CD4-positive, alpha-beta memory T cell (primary cell): ENCODE measurements around the gene MAP3K8. TPM values are rescaled to one million over a fixed set of nuclear protein-coding genes. Genes with fewer than 3 reads are reported as not detected.
A peak's percentile ranks its signal among the peaks of the same experiment; 100 is the strongest.
"Not testable (repeated sequence)": the region's sequence is repeated elsewhere in the genome, so short reads cannot be mapped to it uniquely, and the experiment has no call there.

ENCODE experiments used
- CTCF ChIA-PET: fragments of 350-600 bp; sonication (Branson Sonifier 250); formaldehyde crosslinking; loops from one replicate; lab custom pipeline; 2021; ENCODE audit warnings: inconsistent platforms; ENCODE audit not compliant: partially characterized antibody; lab: Charles Lee
- POLR2A ChIA-PET: fragments of 350-600 bp; sonication (Branson Sonifier 250); formaldehyde crosslinking; loops from one replicate; lab custom pipeline; 2021; ENCODE audit not compliant: partially characterized antibody; lab: Charles Lee
- DNase-seq, 5 donors: peaks; one replicate each; pipeline versions ENCODE4 v3.0.0 to v3.0.0-alpha.2; 2020 to 2022; ENCODE audit warnings: mixed read lengths in 1 of 5
- H3K27ac ChIP-seq: one replicate; pipeline ENCODE4 v1.7.0; 2013; ENCODE audit warnings: low read depth, low read length
- H3K27me3 ChIP-seq: 2 replicates; pipeline ENCODE4 v1.7.0; 2013; ENCODE audit warnings: mild to moderate bottlenecking, low read length, moderate library complexity; ENCODE audit not compliant: insufficient read depth
- H3K36me3 ChIP-seq: 2 replicates; pipeline ENCODE4 v1.7.0; 2013; ENCODE audit warnings: mild to moderate bottlenecking, low read length, moderate library complexity; ENCODE audit not compliant: insufficient read depth
- H3K4me1 ChIP-seq: 2 replicates; pipeline ENCODE4 v1.7.0; 2013; ENCODE audit warnings: mild to moderate bottlenecking, low read length, moderate library complexity; ENCODE audit not compliant: insufficient read depth
- H3K4me3 ChIP-seq, 2 donors: one replicate each; pipeline ENCODE4 v1.7.0; 2013; ENCODE audit warnings: low read length in 2 of 2, mild to moderate bottlenecking in 1 of 2
- H3K9me3 ChIP-seq, 2 donors: one replicate each; pipeline ENCODE4 v1.7.0; 2013; ENCODE audit warnings: low read length in 2 of 2, control low read depth in 1 of 2; ENCODE audit not compliant: control insufficient read depth in 1 of 2
- H3K27ac Mint-ChIP-seq, 7 donors: one replicate each; pipeline ENCODE4 v1.8.0; 2020 to 2021; ENCODE audit warnings: mixed read lengths in 7 of 7, mild to moderate bottlenecking in 6 of 7, inconsistent platforms in 3 of 7, moderate library complexity in 3 of 7
- H3K27me3 Mint-ChIP-seq, 2 donors: one replicate each; pipeline ENCODE4 v1.8.0; 2020 to 2021; ENCODE audit warnings: mixed read lengths in 2 of 2
- H3K36me3 Mint-ChIP-seq, 2 donors: one replicate each; pipeline ENCODE4 v1.8.0; 2020 to 2021; ENCODE audit warnings: mixed read lengths in 2 of 2, inconsistent platforms in 1 of 2, mild to moderate bottlenecking in 1 of 2
- H3K4me1 Mint-ChIP-seq, 4 donors: one replicate each; pipeline ENCODE4 v1.8.0; 2020 to 2021; ENCODE audit warnings: mixed read lengths in 4 of 4, mild to moderate bottlenecking in 1 of 4
- H3K4me3 Mint-ChIP-seq, 8 donors: one replicate each; pipeline ENCODE4 v1.8.0; 2020 to 2021; ENCODE audit warnings: mixed read lengths in 8 of 8, mild to moderate bottlenecking in 7 of 8, moderate library complexity in 6 of 8, inconsistent platforms in 3 of 8
- H3K9me3 Mint-ChIP-seq, 8 donors: one replicate each; pipeline ENCODE4 v1.8.0; 2020 to 2021; ENCODE audit warnings: mixed read lengths in 8 of 8, mild to moderate bottlenecking in 5 of 8, inconsistent platforms in 3 of 8, moderate library complexity in 1 of 8
- intact Hi-C: fragments of 100-400 bp; cut with micrococcal nuclease; formaldehyde crosslinking; loops from one replicate; pipeline ENCODE4 v1.15.1; 2023
- polyA plus RNA-seq, 2 donors: library from polyadenylated mRNA; unstranded; fragments of 300-500 nt; fragmentation: Illumina TruSeq; gene quantifications; one replicate each; pipeline ENCODE4 v1.2.3, GENCODE V29; 2021
- total RNA-seq, 2 experiments: library from RNA; stranded (reverse); gene quantifications; one replicate each; pipeline ENCODE4 v1.2.3, GENCODE V29; 2021

MAP3K8 gene
- total and polyA plus RNA-seq, 4 experiments from 2014 or later = 2.7 to 6.5 (median 5.7) TPM

GRCh38 chr10:30463944-30464451 lies 30.0 kb downstream of the MAP3K8 start:
- no peak overlapping the region for H3K4me3 ChIP-seq
- H3K9me3 ChIP-seq = no peaks in the 10 kb centered on the region
- no peak for DNase-seq
- no peaks in the 10 kb centered on the region for H3K27me3 ChIP-seq
- H3K4me1 Mint-ChIP-seq = peaks cover 0 to 28% (median 7%) of the 10 kb centered on the region in 4 donors
- intact Hi-C loops = no loop called here
- H3K27me3 Mint-ChIP-seq = no peaks in the 10 kb centered on the region
- POLR2A ChIA-PET = interaction anchor here (2.2 kb wide), 1 partner anchor 9 kb away, joined by 4 read pairs; no protein-coding TSS in a partner anchor
- peaks cover 8% of the 10 kb centered on the region for H3K4me1 ChIP-seq
- CTCF ChIA-PET = interaction anchor here (0.9 to 1.7 kb wide), 3 partner anchors 16 to 466 kb away, joined by 3 to 7 read pairs (median 4); no protein-coding TSS in a partner anchor
- H3K4me3 Mint-ChIP-seq = no peak overlapping the region
- peaks cover 17% of the 10 kb centered on the region for H3K36me3 ChIP-seq
- peaks cover 12 to 21% of the 10 kb centered on the region in 2 donors for H3K36me3 Mint-ChIP-seq
- peak overlapping the region in 1 of 7 donors; percentile 79 for H3K27ac Mint-ChIP-seq
- H3K9me3 Mint-ChIP-seq = no peaks in the 10 kb centered on the region
- no peak overlapping the region for H3K27ac ChIP-seq

GRCh38 chr10:30464675-30465074 lies 30.7 kb downstream of the MAP3K8 start:
- POLR2A ChIA-PET = interaction anchor here (2.2 kb wide), 1 partner anchor 9 kb away, joined by 4 read pairs; no protein-coding TSS in a partner anchor
- intact Hi-C loops = no loop called here
- CTCF ChIA-PET = interaction anchor here (1.7 kb wide), 1 partner anchor 68 kb away, joined by 7 read pairs; no protein-coding TSS in a partner anchor

GRCh38 chr10:30466445-30466844 lies 32.5 kb downstream of the MAP3K8 start:
- Histone ChIP-seq H3K27me3 (no peaks in the 10 kb centered on the region), H3K4me3 (no peak overlapping the region), H3K36me3 (no peaks in the 10 kb centered on the region), H3K4me1 (peaks cover 8% of the 10 kb centered on the region), H3K27ac (no peak overlapping the region), H3K9me3 (no peaks in the 10 kb centered on the region)
- Mint-ChIP-seq H3K9me3 (no peaks in the 10 kb centered on the region), H3K27ac (no peak overlapping the region), H3K27me3 (no peaks in the 10 kb centered on the region), H3K36me3 (peaks cover 0 to 7% of the 10 kb centered on the region in 2 donors), H3K4me1 (peaks cover 0 to 20% (median 8%) of the 10 kb centered on the region in 4 donors), H3K4me3 (no peak overlapping the region)
- POLR2A ChIA-PET = interaction anchor here (1.0 kb wide), 1 partner anchor 10 kb away, joined by 3 read pairs; no protein-coding TSS in a partner anchor
- intact Hi-C loops = no loop called here
- CTCF ChIA-PET = interaction anchor here (1.0 to 1.3 kb wide), 3 partner anchors 8 to 67 kb away, joined by 3 to 4 read pairs (median 3); no protein-coding TSS in a partner anchor
- DNase-seq = no peak

More at GRCh38 chr10:30464675-30465074, 30.7 kb downstream of the MAP3K8 start:
- Mint-ChIP-seq H3K9me3 (no peaks in the 10 kb centered on the region), H3K4me3 (no peak overlapping the region), H3K4me1 (peaks cover 0 to 28% (median 9%) of the 10 kb centered on the region in 4 donors), H3K27ac (peak overlapping the region in 3 of 7 donors; percentile 36 to 48 (median 48)), H3K27me3 (no peaks in the 10 kb centered on the region), H3K36me3 (peaks cover 9 to 19% of the 10 kb centered on the region in 2 donors)
- Histone ChIP-seq H3K27me3 (no peaks in the 10 kb centered on the region), H3K4me1 (peaks cover 8% of the 10 kb centered on the region), H3K4me3 (no peak overlapping the region), H3K36me3 (peaks cover 10% of the 10 kb centered on the region), H3K27ac (no peak overlapping the region), H3K9me3 (no peaks in the 10 kb centered on the region)
- DNase-seq = no peak

GRCh38 chr10:30467651-30468338 lies 33.8 kb downstream of the MAP3K8 start:
- peak overlapping the region in 1 of 7 donors; percentile 55 for H3K27ac Mint-ChIP-seq
- Histone ChIP-seq H3K27me3 (no peaks in the 10 kb centered on the region), H3K4me1 (peaks cover 8% of the 10 kb centered on the region), H3K9me3 (no peaks in the 10 kb centered on the region), H3K36me3 (no peaks in the 10 kb centered on the region), H3K27ac (no peak overlapping the region), H3K4me3 (no peak overlapping the region)
- intact Hi-C loops = no loop called here
- no peak for DNase-seq
- H3K9me3 Mint-ChIP-seq = no peaks in the 10 kb centered on the region
- ChIA-PET CTCF (interaction anchor here (1.3 kb wide), 1 partner anchor 30 kb away, joined by 4 read pairs; no protein-coding TSS in a partner anchor), POLR2A (interaction anchor here (0.6 to 0.8 kb wide), 2 partner anchors 58 to 62 kb away, joined by 3 read pairs; no protein-coding TSS in a partner anchor)
- no peaks in the 10 kb centered on the region for H3K27me3 Mint-ChIP-seq
- H3K4me1 Mint-ChIP-seq = peaks cover 0 to 20% (median 8%) of the 10 kb centered on the region in 4 donors
- H3K36me3 Mint-ChIP-seq = no peaks in the 10 kb centered on the region
- H3K4me3 Mint-ChIP-seq = no peak overlapping the region

GRCh38 chr10:30472414-30473155 lies 38.6 kb downstream of the MAP3K8 start:
- ChIA-PET POLR2A (no interaction called here), CTCF (no interaction called here)
- peaks cover 0 to 2% (median 0%) of the 10 kb centered on the region in 8 donors for H3K9me3 Mint-ChIP-seq
- H3K27me3 Mint-ChIP-seq = no peaks in the 10 kb centered on the region
- no peaks in the 10 kb centered on the region for H3K36me3 Mint-ChIP-seq
- DNase-seq = no peak
- H3K27me3 ChIP-seq = no peaks in the 10 kb centered on the region
- H3K36me3 ChIP-seq = no peaks in the 10 kb centered on the region
- no peak overlapping the region for H3K27ac ChIP-seq
- H3K4me3 ChIP-seq = no peak overlapping the region
- H3K4me3 Mint-ChIP-seq = no peak overlapping the region
- peaks cover 7 to 16% (median 9%) of the 10 kb centered on the region in 4 donors for H3K4me1 Mint-ChIP-seq
- H3K4me1 ChIP-seq = peaks cover 8% of the 10 kb centered on the region
- peak overlapping the region in 1 of 7 donors; percentile 37 for H3K27ac Mint-ChIP-seq
- intact Hi-C loops = no loop called here
- H3K9me3 ChIP-seq = no peaks in the 10 kb centered on the region

GRCh38 chr10:30475515-30475914 lies 41.5 kb downstream of the MAP3K8 start:
- H3K9me3 Mint-ChIP-seq, H3K4me1 ChIP-seq, H3K4me1 Mint-ChIP-seq, H3K27me3 Mint-ChIP-seq, H3K36me3 ChIP-seq, POLR2A ChIA-PET, H3K36me3 Mint-ChIP-seq, intact Hi-C loops, H3K9me3 ChIP-seq, H3K27me3 ChIP-seq, H3K27ac ChIP-seq, H3K4me3 Mint-ChIP-seq, DNase-seq, H3K4me3 ChIP-seq: not testable (repeated sequence)
- CTCF ChIA-PET = interaction anchor here (1.6 kb wide), 1 partner anchor 10 kb away, joined by 4 read pairs; no protein-coding TSS in a partner anchor
- peak overlapping the region in 2 of 7 donors; percentile 18 to 65 for H3K27ac Mint-ChIP-seq
